Stimulated activated CD8-positive, alpha-beta memory T cell treated with anti-CD3 and anti-CD28 coated beads, Interleukin-15, amount 100 ng/mL, for 1 hour (primary cell): Measurements from ENCODE around the gene RASGRP4.
"Not testable (repeated sequence)": the region's sequence is repeated elsewhere in the genome, so short reads cannot be mapped to it uniquely, and the experiment has no call there.

Source experiments
- DNase-seq: peaks from one replicate; pipeline ENCODE4 v3.0.0-alpha.2; 2020; ENCODE audit warnings: low read depth

Gene RASGRP4

GRCh38 chr19:38445362-38445761 lies 19.3 kb upstream of the RASGRP4 start:
- no peak for DNase-seq

- DNase-seq = no peak
Observed at GRCh38 chr19:38444026-38444425, 18.0 kb upstream of the RASGRP4 start.

DNA sequence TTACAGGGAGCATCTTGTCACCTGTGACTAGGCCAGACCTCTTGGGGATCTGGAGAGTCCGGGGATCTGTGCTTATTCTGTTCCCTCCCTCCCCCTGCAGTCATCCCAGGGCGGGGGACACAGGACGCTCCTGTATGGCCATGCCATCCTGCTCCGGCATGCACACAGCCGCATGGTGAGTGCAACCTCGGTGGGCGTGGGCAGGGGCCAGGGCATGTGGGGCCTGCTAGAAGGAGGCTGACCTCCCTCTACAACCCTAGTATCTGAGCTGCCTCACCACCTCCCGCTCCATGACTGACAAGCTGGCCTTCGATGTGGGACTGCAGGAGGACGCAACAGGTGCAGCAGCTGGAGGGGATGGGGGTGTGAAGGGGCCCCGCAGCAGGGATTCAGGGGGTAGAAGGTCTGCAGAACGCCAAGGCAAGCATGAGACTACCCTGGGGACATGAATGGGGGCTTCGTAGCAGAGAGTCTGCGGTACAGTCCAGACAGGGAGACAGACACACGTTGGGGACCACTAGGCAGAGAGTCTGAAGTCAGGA lies 17.5 kb upstream of the RASGRP4 start:
- no peak for DNase-seq

GRCh38 chr19:38442736-38443135 lies 16.7 kb upstream of the RASGRP4 start:
- no peak for DNase-seq

DNA sequence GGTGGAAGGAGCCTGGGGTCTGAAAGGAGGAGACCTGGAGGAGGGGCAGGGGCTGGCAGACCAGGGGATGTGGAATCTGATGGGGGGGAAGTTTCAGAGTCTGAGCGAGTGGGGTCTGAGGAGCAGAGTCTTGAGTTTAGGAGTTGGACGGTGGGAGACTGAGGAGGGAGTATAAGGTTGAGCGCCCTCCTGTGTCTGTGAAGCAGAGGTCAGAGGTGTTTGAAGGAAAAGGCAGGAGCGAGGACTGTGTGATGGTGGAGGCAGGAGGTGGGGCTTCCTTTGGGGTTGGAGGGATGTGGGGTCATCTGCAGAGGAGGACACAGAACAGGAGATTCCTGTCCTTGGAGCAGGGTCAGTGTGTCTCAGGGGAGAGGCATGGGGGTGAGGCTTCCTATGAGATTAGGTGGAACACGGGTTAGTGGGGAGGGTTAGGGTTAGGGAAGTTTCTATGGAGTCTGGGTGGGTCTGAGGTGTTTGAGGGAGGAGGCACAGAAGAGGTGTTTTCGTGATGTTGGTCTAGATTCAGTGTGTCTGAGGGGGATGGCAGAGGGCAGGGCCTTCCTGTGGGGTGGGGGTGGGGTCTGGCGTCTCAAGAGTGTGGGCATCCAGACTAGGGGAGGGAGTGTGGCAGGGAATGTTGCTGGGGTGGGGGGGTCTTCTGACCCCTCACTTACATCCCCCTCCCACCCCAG lies 15.8 kb upstream of the RASGRP4 start:
- DNase-seq = no peak

DNA sequence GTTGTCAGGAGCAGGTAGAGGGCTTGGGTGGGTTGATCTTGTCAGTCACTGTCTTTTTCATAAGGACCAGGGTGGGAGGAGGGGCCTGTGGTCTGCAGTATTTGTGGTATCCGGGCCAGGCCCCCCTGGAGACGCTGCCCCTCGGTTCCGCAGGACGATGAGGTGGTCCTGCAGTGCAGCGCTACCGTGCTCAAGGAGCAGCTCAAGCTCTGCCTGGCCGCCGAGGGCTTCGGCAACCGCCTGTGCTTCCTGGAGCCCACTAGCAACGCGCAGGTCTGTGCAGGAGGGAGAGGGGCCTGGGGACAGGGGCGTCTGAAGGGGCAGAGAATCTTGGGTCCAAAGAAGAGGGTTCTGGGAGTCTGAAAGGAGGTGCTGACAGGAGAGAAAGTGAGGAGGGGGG lies 14.6 kb upstream of the RASGRP4 start:
- DNase-seq = no peak

GRCh38 chr19:38437917-38438316 lies 11.9 kb upstream of the RASGRP4 start:
- no peak for DNase-seq

DNA sequence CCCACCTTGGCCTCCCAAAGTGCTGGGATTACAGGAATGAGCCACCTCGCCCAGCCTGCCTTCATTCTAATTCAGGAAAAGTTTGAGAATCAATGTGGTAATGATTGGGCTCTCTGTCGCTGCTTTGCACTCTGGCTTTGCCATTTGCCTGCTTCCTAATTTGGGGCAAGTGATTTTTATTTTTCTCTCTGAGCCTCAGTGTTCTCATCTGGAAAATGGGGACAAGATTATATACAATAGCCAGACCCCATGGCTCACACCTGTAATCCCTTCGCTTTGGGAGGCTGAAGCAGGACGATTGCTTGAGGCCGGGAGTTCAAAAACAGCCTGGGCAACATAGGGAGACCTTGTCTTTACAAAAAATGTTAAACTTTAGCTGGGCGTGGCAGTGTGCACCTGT lies 11.3 kb upstream of the RASGRP4 start:
- DNase-seq = no peak

DNA sequence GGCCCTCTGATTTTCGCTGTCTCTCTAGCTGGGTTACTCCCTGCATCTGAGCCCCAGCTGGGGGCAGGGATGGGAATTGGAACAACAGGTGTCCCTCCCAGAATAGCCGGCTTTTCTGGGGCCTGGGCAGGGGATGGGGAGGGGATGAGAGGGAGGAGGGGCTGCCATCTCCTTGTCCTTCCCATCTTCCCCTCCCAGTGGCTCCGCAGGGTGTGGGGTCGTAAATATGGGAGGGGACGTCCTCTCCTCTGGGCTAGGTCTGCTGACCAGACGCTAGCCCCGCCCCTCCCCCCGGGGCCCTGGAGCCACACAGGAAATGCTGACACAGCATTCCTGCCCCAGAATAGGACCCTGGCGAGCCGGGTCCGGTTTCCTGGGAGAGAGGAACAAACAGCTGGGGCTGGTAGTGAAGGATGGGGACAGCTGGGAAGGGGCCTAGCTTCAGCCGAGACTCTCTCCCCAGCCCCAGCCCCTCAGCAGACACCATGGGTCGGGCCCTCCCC lies 8.6 kb upstream of the RASGRP4 start:
- no peak for DNase-seq

- no peak for DNase-seq
Observed at GRCh38 chr19:38433268-38433733, 7.3 kb upstream of the RASGRP4 start, which contains the start of gene RYR1. Gene RYR1, plus strand, starts transcription at chr19:38433691. Its CDS starts 139 bp downstream, at chr19:38433830.

DNA sequence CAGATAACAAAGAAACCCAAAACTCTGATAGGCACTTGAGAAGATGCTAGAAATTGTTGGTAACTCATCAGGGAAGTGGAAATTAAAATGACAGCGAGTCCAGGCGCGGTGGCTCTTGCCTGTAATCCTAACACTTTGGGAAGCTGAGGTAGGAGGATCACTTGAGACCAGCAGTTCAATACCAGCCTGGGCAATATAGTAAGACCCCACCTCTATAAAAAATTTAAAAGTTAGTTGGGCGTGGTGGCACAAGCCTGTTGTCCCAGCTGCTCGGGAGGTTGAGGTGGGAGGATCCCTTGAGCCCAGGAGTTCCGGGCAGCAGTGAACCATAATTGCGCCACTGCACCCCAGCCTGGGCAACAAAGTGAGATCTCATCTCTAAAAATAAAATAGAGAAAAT lies 4.9 kb upstream of the RASGRP4 start:
- DNase-seq = no peak

GRCh38 chr19:38429811-38430156 lies 3.8 kb upstream of the RASGRP4 start:
- DNase-seq = no peak

- no peak for DNase-seq
Observed at GRCh38 chr19:38429055-38429810, 3.2 kb upstream of the RASGRP4 start.

DNA sequence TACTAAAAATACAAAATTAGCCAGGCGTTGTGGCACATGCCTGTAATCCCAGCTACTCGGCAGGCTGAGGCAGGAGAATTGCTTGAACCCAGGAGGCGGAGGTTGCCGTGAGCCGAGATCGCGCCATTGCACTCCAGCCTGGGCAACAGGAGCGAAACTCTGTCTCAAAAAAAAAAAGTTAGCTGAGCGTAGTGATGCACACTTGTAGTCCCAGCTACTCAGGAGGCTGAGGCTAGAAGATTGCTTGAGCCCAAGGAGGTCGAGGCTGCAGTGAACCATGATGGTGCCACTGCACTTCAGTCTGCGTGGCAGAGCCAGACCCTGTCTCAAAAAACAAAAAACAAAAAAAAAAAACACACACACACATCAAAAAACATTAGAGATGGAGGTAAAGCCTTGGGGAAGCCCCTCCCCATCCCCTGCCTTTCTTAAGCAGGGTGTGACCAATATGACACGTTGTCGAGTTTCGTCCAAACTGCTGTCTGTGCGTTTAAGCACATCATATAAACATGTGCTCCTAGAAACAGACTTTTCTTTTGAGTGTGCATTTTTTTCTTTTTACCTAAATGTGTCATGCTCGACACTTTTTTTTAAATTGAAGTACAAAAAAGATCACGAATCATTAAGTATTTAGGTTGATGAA lies 1.1 kb upstream of the RASGRP4 start:
- not testable (repeated sequence) for DNase-seq

DNA sequence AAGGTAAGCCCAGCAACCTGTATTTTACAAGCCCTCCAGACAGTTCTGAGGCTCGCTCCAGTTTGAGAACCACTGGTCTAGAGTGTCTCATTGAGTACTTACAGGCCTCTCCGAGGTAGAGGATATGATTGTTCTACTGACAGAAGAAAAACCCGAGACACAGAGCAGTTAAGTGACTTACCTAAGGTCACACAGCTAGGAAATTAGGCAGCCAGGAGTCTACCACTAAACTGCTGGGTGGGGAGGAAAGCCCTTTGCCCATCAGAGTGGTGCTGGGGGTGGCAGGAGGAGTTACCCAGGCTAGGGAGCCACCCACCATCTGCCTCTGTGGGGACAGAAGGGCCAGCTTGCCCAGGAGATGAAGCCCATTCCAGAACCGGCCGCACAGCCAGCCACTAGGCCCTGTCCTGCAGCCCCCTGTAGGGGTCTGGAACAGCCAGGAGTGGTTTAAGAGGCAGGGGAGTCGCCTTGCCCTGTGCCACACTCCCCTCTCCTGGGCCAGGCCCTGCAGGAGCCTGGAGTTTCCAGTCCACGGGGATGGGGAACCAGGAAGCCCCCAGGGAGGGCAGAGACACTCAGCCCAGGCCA lies 703 bp downstream of the RASGRP4 start:
- no peak for DNase-seq

- no peak for DNase-seq
Observed at GRCh38 chr19:38424272-38424671, 1.7 kb downstream of the RASGRP4 start.

- DNase-seq = no peak
Observed at GRCh38 chr19:38422438-38422837, 3.6 kb downstream of the RASGRP4 start.

- no peak for DNase-seq
Observed at GRCh38 chr19:38421856-38422255, 4.2 kb downstream of the RASGRP4 start.

- no peak for DNase-seq
Observed at GRCh38 chr19:38420935-38421334, 5.1 kb downstream of the RASGRP4 start.

GRCh38 chr19:38417544-38418506 lies 8.2 kb downstream of the RASGRP4 start:
- no peak for DNase-seq

GRCh38 chr19:38417146-38417543 lies 8.9 kb downstream of the RASGRP4 start:
- DNase-seq = no peak
